Measurements from ENCODE around the gene RPS26. TPM values are rescaled to one million over a fixed set of nuclear protein-coding genes. Genes with fewer than 3 reads are reported as not detected.

Gene RPS26
- total RNA-seq, 1 experiment from 2014 or later: 60.4 TPM

- H3K36me3 Mint-ChIP-seq (ENCODE audit: insufficient read depth, unreplicated experiment): peaks cover 16% of the 10 kb centered on the region
- peak overlapping the region; percentile 69 for H3K27ac Mint-ChIP-seq (ENCODE audit: unreplicated experiment)
- TF ChIP-seq CTCF (IDR thresholded peaks at IDR 0.05; ENCODE audit: insufficient read depth in 1 of 2, low read depth in 1 of 2, low read length in 1 of 2, severe bottlenecking in 1 of 2, unreplicated experiment in 1 of 2): no peak
- DNase-seq: no peak
- no TSS peak for BruUV-seq (replicated peaks)
- Histone ChIP-seq H3K4me3 (ENCODE audit: low read depth, low read length) (no peak overlapping the region), H3K27me3 (replicated peaks; ENCODE audit: control insufficient read depth, insufficient read depth, low read length) (no peaks in the 10 kb centered on the region), H3K9me3 (no peaks in the 10 kb centered on the region), H3K36me3 (ENCODE audit: control insufficient read depth, insufficient read depth, low read length) (peaks cover 1% of the 10 kb centered on the region), H3K4me1 (peaks cover 60% of the 10 kb centered on the region)
- no peaks in the 10 kb centered on the region for H3K9me3 Mint-ChIP-seq (ENCODE audit: unreplicated experiment)
- H3K27me3 Mint-ChIP-seq (ENCODE audit: insufficient read depth, unreplicated experiment): no peaks in the 10 kb centered on the region
- intact Hi-C loops (cut with micrococcal nuclease; ENCODE audit: unreplicated experiment): no loop called here
- no peak overlapping the region for H3K4me3 Mint-ChIP-seq (ENCODE audit: unreplicated experiment)
- peaks cover 30% of the 10 kb centered on the region for H3K4me1 Mint-ChIP-seq (ENCODE audit: low read depth, unreplicated experiment)
- POLR2A ChIA-PET: no interaction called here
- CTCF ChIA-PET: no interaction called here
These were observed 24.5 kb upstream of the RPS26 start for GRCh38 chr12:56017181-56017580.

GRCh38 chr12:56018356-56018755 is 23.4 kb upstream of the RPS26 start:
- no peak overlapping the region for H3K4me3 Mint-ChIP-seq (ENCODE audit: unreplicated experiment)
- intact Hi-C loops (cut with micrococcal nuclease; ENCODE audit: unreplicated experiment): no loop called here
- POLR2A ChIA-PET: no interaction called here
- no peaks in the 10 kb centered on the region for H3K27me3 ChIP-seq (replicated peaks; ENCODE audit: control insufficient read depth, insufficient read depth, low read length)
- H3K27me3 Mint-ChIP-seq (ENCODE audit: insufficient read depth, unreplicated experiment): no peaks in the 10 kb centered on the region
- H3K9me3 ChIP-seq: no peaks in the 10 kb centered on the region
- H3K36me3 Mint-ChIP-seq (ENCODE audit: insufficient read depth, unreplicated experiment): peaks cover 10% of the 10 kb centered on the region
- no peak overlapping the region for H3K27ac Mint-ChIP-seq (ENCODE audit: unreplicated experiment)
- CTCF ChIA-PET: no interaction called here
- H3K36me3 ChIP-seq (ENCODE audit: control insufficient read depth, insufficient read depth, low read length): no peaks in the 10 kb centered on the region; the same call in 1 of the 2 replicates
- peaks cover 51% of the 10 kb centered on the region for H3K4me1 ChIP-seq
- no peak for TF ChIP-seq CTCF (IDR thresholded peaks at IDR 0.05; ENCODE audit: insufficient read depth in 1 of 2, low read depth in 1 of 2, low read length in 1 of 2, severe bottlenecking in 1 of 2, unreplicated experiment in 1 of 2)
- no peak for DNase-seq
- H3K4me3 ChIP-seq (ENCODE audit: low read depth, low read length): no peak overlapping the region
- BruUV-seq (replicated peaks): no TSS peak
- H3K9me3 Mint-ChIP-seq (ENCODE audit: unreplicated experiment): no peaks in the 10 kb centered on the region
- H3K4me1 Mint-ChIP-seq (ENCODE audit: low read depth, unreplicated experiment): peaks cover 30% of the 10 kb centered on the region

- peaks cover 4% of the 10 kb centered on the region for H3K36me3 Mint-ChIP-seq (ENCODE audit: insufficient read depth, unreplicated experiment)
- no peaks in the 10 kb centered on the region for H3K27me3 Mint-ChIP-seq (ENCODE audit: insufficient read depth, unreplicated experiment)
- H3K4me1 Mint-ChIP-seq (ENCODE audit: low read depth, unreplicated experiment): peaks cover 20% of the 10 kb centered on the region
- no TSS peak for BruUV-seq (replicated peaks)
- H3K4me3 ChIP-seq (ENCODE audit: low read depth, low read length): no peak within 1 kb of the TSS
- ChIA-PET POLR2A (interaction anchor here (0.6 kb wide), 1 partner anchor 23 kb away, joined by 3 read pairs; no protein-coding TSS in a partner anchor), CTCF (interaction anchor here (1.0 kb wide), 2 partner anchors 9 to 14 kb away, joined by 3 to 4 read pairs; no protein-coding TSS in a partner anchor)
- intact Hi-C loops (cut with micrococcal nuclease; ENCODE audit: unreplicated experiment): no loop called here
- no peak for TF ChIP-seq CTCF (IDR thresholded peaks at IDR 0.05; ENCODE audit: insufficient read depth in 1 of 2, low read depth in 1 of 2, low read length in 1 of 2, severe bottlenecking in 1 of 2, unreplicated experiment in 1 of 2)
- H3K4me1 ChIP-seq: peaks cover 29% of the 10 kb centered on the region
- H3K4me3 Mint-ChIP-seq (ENCODE audit: unreplicated experiment): no peak within 1 kb of the TSS
- no peaks in the 10 kb centered on the region; the same call in 1 of the 2 replicates for H3K36me3 ChIP-seq (ENCODE audit: control insufficient read depth, insufficient read depth, low read length)
- peak; percentile 72 for DNase-seq
- H3K27ac Mint-ChIP-seq (ENCODE audit: unreplicated experiment): peak within 1 kb of the TSS; percentile 15
- no peaks in the 10 kb centered on the region for H3K9me3 Mint-ChIP-seq (ENCODE audit: unreplicated experiment)
- no peaks in the 10 kb centered on the region for H3K27me3 ChIP-seq (replicated peaks; ENCODE audit: control insufficient read depth, insufficient read depth, low read length)
- no peaks in the 10 kb centered on the region for H3K9me3 ChIP-seq
These were observed 21.1 kb upstream of the RPS26 start, which contains the start of gene IKZF4 for GRCh38 chr12:56020423-56021184. Gene IKZF4, plus strand, starts transcription at chr12:56021043. Its CDS starts 451 bp downstream, at chr12:56021494.

Data from Caco-2 (cell line).